GM12878 (cell line): ENCODE measurements around the gene GLUD1. TPM values are rescaled to one million over a fixed set of nuclear protein-coding genes. Genes with fewer than 3 reads are reported as not detected.

ENCODE experiments used
- ATAC-seq: fragments of 200-7000 bp; cut with Tn5 transposase; 3 replicates; pipeline ENCODE4 v1.9.1; 2020; ENCODE audit warnings: mild to moderate bottlenecking, moderate library complexity
- BruUV-seq: library from RNA; stranded (reverse); fragments of 400-500 nt; replicated peaks from 2 replicates; lab custom pipeline; 2021; lab: Mats Ljungman, UMichigan
- CTCF ChIA-PET: fragments of 300-600 bp; sonication (Branson Sonifier 250); formaldehyde crosslinking; extraction: SDS; loops from one replicate; lab custom pipeline; 2021; ENCODE audit warnings: inconsistent platforms; lab: Yijun Ruan, JAX
- POLR2A ChIA-PET: fragments of 350-600 bp; formaldehyde crosslinking; extraction: SDS; loops from one replicate; lab custom pipeline; 2021; ENCODE audit warnings: inconsistent platforms; lab: Charles Lee
- RAD21 ChIA-PET: fragments of 300-600 bp; sonication (Branson Sonifier 250); formaldehyde crosslinking; loops from one replicate; lab custom pipeline; 2023; ENCODE audit warnings: antibody characterized with exemption; ENCODE audit not compliant: unreplicated experiment; lab: Charles Lee
- SMC1A ChIA-PET: fragments of 300-600 bp; sonication (Branson Sonifier 250); formaldehyde crosslinking; loops from one replicate; lab custom pipeline; 2023; ENCODE audit not compliant: unreplicated experiment, uncharacterized antibody; lab: Charles Lee
- DNase-seq: peaks from one replicate; pipeline ENCODE4 v3.0.0-alpha.2; 2011; ENCODE audit warnings: low read depth, low spot score
- FAIRE-seq: peaks from 3 replicates; lab custom pipeline; 2011; peaks lifted over from hg19 to GRCh38; lab: Jason Lieb, UNC
- H2AFZ ChIP-seq: 2 replicates; pipeline ENCODE4 v1.6.0; 2011; ENCODE audit warnings: low read depth, low read length, control low read depth; ENCODE audit not compliant: control insufficient read depth
- H3K27ac ChIP-seq: 2 replicates; pipeline ENCODE4 v1.5.1; 2011; ENCODE audit warnings: control low read depth; ENCODE audit not compliant: control insufficient read depth, insufficient read depth
- H3K27me3 ChIP-seq, 2 experiments: replicated peaks in 1 of 2; 2 replicates each; pipeline versions ENCODE4 v1.6.0 to v1.6.1; 2011; ENCODE audit warnings: low read length in 1 of 2; ENCODE audit not compliant: control insufficient read depth in 2 of 2, insufficient read depth in 2 of 2
- H3K36me3 ChIP-seq, 2 experiments: 2 replicates each; pipeline ENCODE4 v1.5.1; 2011; ENCODE audit warnings: low read length in 1 of 2; ENCODE audit not compliant: control insufficient read depth in 2 of 2, insufficient read depth in 2 of 2
- H3K4me1 ChIP-seq: 2 replicates; pipeline ENCODE4 v1.6.1; 2011; ENCODE audit warnings: mild to moderate bottlenecking, low read length, moderate library complexity, mixed read lengths; ENCODE audit not compliant: control insufficient read depth, insufficient read depth
- H3K4me2 ChIP-seq: 2 replicates; pipeline ENCODE4 v1.6.0; 2011; ENCODE audit warnings: control low read depth; ENCODE audit not compliant: control insufficient read depth, insufficient read depth
- H3K4me3 ChIP-seq: fragments of 200-600 bp; sonication (generic); 2 replicates; pipeline ENCODE4 v1.5.1; 2016
- H3K79me2 ChIP-seq: 2 replicates; pipeline ENCODE4 v1.6.0; 2011; ENCODE audit warnings: low read length; ENCODE audit not compliant: control insufficient read depth, insufficient read depth
- H3K9ac ChIP-seq: 2 replicates; pipeline ENCODE4 v1.8.0; 2011; ENCODE audit warnings: low read length, control low read depth, mixed read lengths; ENCODE audit not compliant: control insufficient read depth, insufficient read depth
- H3K9me3 ChIP-seq: replicated peaks from 3 replicates; pipeline ENCODE4 v1.5.1; 2011; ENCODE audit warnings: mild to moderate bottlenecking, low read length; ENCODE audit not compliant: control insufficient read depth, insufficient read depth
- H4K20me1 ChIP-seq: 2 replicates; pipeline ENCODE4 v1.6.0; 2011; ENCODE audit not compliant: control insufficient read depth, insufficient read depth
- EED ChIP-seq: sonication (generic); IDR thresholded peaks from 2 replicates; pipeline ENCODE4 v1.6.1; 2016; ENCODE audit warnings: antibody characterized with exemption, low read depth
- IRF4 ChIP-seq: IDR thresholded peaks from 2 replicates; pipeline ENCODE4 v1.6.1; 2011; ENCODE audit warnings: low read depth, low read length
- NFYB ChIP-seq: IDR thresholded peaks from 2 replicates; pipeline ENCODE4 v1.6.1; 2011; ENCODE audit warnings: low read depth, mild to moderate bottlenecking, low read length, improper control_type of control experiment, moderate library complexity; ENCODE audit not compliant: insufficient read depth
- SPI1 ChIP-seq: IDR thresholded peaks from 2 replicates; pipeline ENCODE4 v1.6.1; 2011; ENCODE audit warnings: low read depth, mild to moderate bottlenecking, low read length, moderate library complexity, borderline replicate concordance; ENCODE audit not compliant: insufficient read depth
- SRF ChIP-seq, 2 experiments: IDR thresholded peaks; 2 replicates each; pipeline ENCODE4 v1.6.1; 2011; ENCODE audit warnings: low read depth in 2 of 2, low read length in 2 of 2, mild to moderate bottlenecking in 1 of 2, moderate library complexity in 1 of 2
- WGBS: methylation state at CpG from one replicate; pipeline ENCODE4 v1.1.6; 2016; ENCODE audit warnings: low lambda C conversion rate; ENCODE audit not compliant: insufficient replicate concordance, insufficient coverage; ENCODE audit errors: missing lambda C conversion rate; 5-methylcytosine and 5-hydroxymethylcytosine counted together
- in situ Hi-C: fragments of 300-500 bp; cut with MboI; formaldehyde crosslinking; loops from 9 replicates; pipeline ENCODE4 v1.14.3; 2018; ENCODE audit warnings: mixed read lengths
- intact Hi-C: fragments of 100-400 bp; cut with micrococcal nuclease; formaldehyde crosslinking; loops from one replicate; pipeline ENCODE4 v1.14.2; 2022; ENCODE audit not compliant: unreplicated experiment
- polyA plus RNA-seq, 11 experiments: library from polyadenylated mRNA; depleted of rRNA in 4 of 11; unstranded in 6 of 11; stranded (reverse) in 5 of 11; fragments of >200 nt; fragmentation: Nextera tagmentation in 4 of 11; fragmentation: Illumina TruSeq in 1 of 11; extraction: Ambion mirVana in 4 of 11; extraction: Trizol in 1 of 11; gene quantifications; 1 replicate in 1 of 11; 2 replicates in 10 of 11; pipeline versions ENCODE4 v1.2.1 to v1.2.3, GENCODE V29; 2011 to 2016; ENCODE audit warnings: inconsistent platforms in 2 of 11, missing spikeins in 2 of 11, low read depth in 1 of 11
- total RNA-seq, 4 experiments: library from RNA; depleted of rRNA in 3 of 4; stranded (reverse); fragments of >200 nt in 3 of 4; fragmentation: Illumina TruSeq in 1 of 4; extraction: Trizol in 1 of 4; gene quantifications; 2 replicates each; pipeline versions ENCODE4 v1.2.1 to v1.2.3, GENCODE V29; 2013 to 2021
- TF ChIP-seq, protein P1 (sequence below): fragments of 450-650 bp; formaldehyde crosslinking; IDR thresholded peaks from 2 replicates; pipeline ENCODE4 v1.4.0; 2020; ENCODE audit warnings: mild to moderate bottlenecking, moderate library complexity
- TF ChIP-seq, protein P2 (sequence below), 3 experiments: IDR thresholded peaks in 2 of 3; conservative IDR thresholded peaks in 1 of 3; 2 replicates each; pipeline ENCODE4 v1.5.1; 2011; ENCODE audit warnings: low read depth in 3 of 3, low read length in 3 of 3, mild to moderate bottlenecking in 3 of 3, control low read depth in 2 of 3, moderate library complexity in 2 of 3, inconsistent platforms in 1 of 3, mixed read lengths in 1 of 3; ENCODE audit not compliant: control insufficient read depth in 2 of 3, insufficient read depth in 1 of 3; ENCODE audit errors: extremely low read depth in 1 of 3

The GLUD1 gene
- total and polyA plus RNA-seq, 10 of the 15 experiments (the other 5 are each of a cell fraction or from before 2014, with no cell fraction given): 26.1 to 109 (median 81.4) TPM

DNA sequence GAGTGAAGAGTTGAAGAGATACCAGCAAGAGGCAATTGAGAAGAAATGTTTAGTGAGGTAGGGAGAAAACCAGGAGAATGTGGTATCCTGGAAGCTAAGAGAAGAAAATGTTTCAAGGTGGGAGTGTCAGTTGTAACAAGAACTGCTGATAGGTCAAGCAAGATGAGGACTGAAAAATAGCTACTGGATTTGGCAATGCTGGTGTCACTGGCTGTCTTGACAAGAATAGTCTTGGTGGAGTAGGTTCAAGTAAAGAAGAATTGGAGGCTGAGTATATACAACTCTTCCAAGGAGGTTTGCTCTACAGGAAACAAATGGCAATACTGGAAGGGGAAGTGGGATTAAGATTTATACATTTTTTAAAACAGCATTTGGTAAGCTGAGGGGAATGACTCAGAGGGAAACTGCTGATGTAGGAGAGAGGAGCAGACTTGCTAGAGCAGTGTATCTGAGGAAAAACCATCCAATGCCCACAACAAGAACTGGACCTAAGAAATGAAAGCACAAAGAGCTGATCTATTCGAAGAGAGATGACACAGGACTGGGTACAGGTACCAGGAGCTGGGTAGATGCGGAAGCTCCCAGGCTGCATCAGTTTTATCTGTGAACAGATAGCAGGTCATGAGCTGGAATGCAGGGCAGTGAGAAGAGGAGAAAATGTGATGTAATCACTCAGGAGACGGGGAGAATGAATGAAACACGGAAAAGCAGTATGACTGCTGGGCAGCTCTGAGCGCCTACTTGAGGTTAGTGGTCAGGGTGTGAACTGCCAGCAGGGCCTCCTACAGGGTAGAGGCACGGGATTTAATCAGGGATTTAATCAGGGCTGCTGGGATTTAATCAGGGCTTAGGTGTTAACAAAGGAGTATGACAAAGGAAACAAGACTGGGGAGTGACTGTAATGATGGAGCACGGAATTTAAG, 40.0 kb downstream of the GLUD1 start:
- CTCF ChIA-PET: no interaction called here
- Histone ChIP-seq H3K4me3 (no peak overlapping the region), H3K27me3 (no peaks in the 10 kb centered on the region), H3K79me2 (no peaks in the 10 kb centered on the region), H2AFZ (no peak overlapping the region), H3K9me3 (no peaks in the 10 kb centered on the region), H4K20me1 (no peaks in the 10 kb centered on the region), H3K4me2 (no peak overlapping the region), H3K36me3 (peaks cover 4 to 27% of the 10 kb centered on the region in 2 experiments)
- BruUV-seq: no TSS peak
- 40% methylated on average over 7 of the region's 7 CpGs for WGBS
- FAIRE-seq: no peak
- POLR2A ChIA-PET: no interaction called here
- no peak for DNase-seq
- in situ Hi-C loops (no loop called here), intact Hi-C loops (no loop called here)
- TF ChIP-seq IRF4 (0 out of 2 replicates have a peak, but pooled peaks have one; percentile 18), SPI1 (peak; percentile 42; the same call in 1 of the 2 replicates), NFYB (no peak), EED (0 out of 2 replicates have a peak, but pooled peaks have one; percentile 30), SRF (IDR thresholded peaks at IDR 0.05; ENCODE audit: low read depth in 2 of 2, low read length in 2 of 2) (no peak)
- TF ChIP-seq, protein P1, sequence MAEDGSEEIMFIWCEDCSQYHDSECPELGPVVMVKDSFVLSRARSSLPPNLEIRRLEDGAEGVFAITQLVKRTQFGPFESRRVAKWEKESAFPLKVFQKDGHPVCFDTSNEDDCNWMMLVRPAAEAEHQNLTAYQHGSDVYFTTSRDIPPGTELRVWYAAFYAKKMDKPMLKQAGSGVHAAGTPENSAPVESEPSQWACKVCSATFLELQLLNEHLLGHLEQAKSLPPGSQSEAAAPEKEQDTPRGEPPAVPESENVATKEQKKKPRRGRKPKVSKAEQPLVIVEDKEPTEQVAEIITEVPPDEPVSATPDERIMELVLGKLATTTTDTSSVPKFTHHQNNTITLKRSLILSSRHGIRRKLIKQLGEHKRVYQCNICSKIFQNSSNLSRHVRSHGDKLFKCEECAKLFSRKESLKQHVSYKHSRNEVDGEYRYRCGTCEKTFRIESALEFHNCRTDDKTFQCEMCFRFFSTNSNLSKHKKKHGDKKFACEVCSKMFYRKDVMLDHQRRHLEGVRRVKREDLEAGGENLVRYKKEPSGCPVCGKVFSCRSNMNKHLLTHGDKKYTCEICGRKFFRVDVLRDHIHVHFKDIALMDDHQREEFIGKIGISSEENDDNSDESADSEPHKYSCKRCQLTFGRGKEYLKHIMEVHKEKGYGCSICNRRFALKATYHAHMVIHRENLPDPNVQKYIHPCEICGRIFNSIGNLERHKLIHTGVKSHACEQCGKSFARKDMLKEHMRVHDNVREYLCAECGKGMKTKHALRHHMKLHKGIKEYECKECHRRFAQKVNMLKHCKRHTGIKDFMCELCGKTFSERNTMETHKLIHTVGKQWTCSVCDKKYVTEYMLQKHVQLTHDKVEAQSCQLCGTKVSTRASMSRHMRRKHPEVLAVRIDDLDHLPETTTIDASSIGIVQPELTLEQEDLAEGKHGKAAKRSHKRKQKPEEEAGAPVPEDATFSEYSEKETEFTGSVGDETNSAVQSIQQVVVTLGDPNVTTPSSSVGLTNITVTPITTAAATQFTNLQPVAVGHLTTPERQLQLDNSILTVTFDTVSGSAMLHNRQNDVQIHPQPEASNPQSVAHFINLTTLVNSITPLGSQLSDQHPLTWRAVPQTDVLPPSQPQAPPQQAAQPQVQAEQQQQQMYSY (CRISPR knock-in tag): no peak
- TF ChIP-seq, protein P2, sequence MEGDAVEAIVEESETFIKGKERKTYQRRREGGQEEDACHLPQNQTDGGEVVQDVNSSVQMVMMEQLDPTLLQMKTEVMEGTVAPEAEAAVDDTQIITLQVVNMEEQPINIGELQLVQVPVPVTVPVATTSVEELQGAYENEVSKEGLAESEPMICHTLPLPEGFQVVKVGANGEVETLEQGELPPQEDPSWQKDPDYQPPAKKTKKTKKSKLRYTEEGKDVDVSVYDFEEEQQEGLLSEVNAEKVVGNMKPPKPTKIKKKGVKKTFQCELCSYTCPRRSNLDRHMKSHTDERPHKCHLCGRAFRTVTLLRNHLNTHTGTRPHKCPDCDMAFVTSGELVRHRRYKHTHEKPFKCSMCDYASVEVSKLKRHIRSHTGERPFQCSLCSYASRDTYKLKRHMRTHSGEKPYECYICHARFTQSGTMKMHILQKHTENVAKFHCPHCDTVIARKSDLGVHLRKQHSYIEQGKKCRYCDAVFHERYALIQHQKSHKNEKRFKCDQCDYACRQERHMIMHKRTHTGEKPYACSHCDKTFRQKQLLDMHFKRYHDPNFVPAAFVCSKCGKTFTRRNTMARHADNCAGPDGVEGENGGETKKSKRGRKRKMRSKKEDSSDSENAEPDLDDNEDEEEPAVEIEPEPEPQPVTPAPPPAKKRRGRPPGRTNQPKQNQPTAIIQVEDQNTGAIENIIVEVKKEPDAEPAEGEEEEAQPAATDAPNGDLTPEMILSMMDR (IDR thresholded peaks at IDR 0.05 in 2 of 3, conservative IDR thresholded peaks at IDR 0.05 in 1 of 3; ENCODE audit: control insufficient read depth in 2 of 3, extremely low read depth in 1 of 3, insufficient read depth in 1 of 3, low read depth in 3 of 3, low read length in 3 of 3): peak in 1 of 3 experiments; percentile 19; a peak in 1 of 6 replicates
- TF ChIP-seq, all 136 proteins: peak for 4
- SMC1A ChIA-PET: interaction anchor here (1.1 to 2.0 kb wide), 3 partner anchors 15 to 88 kb away, joined by 3 to 4 read pairs (median 4); no protein-coding TSS in a partner anchor
- RAD21 ChIA-PET: no interaction called here
- Histone ChIP-seq H3K27ac (0 out of 2 replicates have a peak overlapping the region, but pooled peaks have one; percentile 8), H3K4me1 (peaks cover 7% of the 10 kb centered on the region), H3K9ac (no peak overlapping the region)
- ATAC-seq: peak; percentile 52
